Stimulated activated CD8-positive, alpha-beta memory T cell treated with anti-CD3 and anti-CD28 coated beads, Interleukin-7, amount 100 ng/mL, for 48 hours (primary cell): Measurements from ENCODE around the gene HMGCL.
"Not testable (repeated sequence)": the region's sequence is repeated elsewhere in the genome, so short reads cannot be mapped to it uniquely, and the experiment has no call there.

Experiments
- DNase-seq, 2 donors: peaks; one replicate each; pipeline ENCODE4 v3.0.0-alpha.2; 2020; ENCODE audit warnings: low read depth in 1 of 2; ENCODE audit errors: extremely low read depth in 1 of 2

The HMGCL gene

GRCh38 chr1:23827717-23828116 is 2.5 kb upstream of the HMGCL start:
- no peak for DNase-seq

DNA sequence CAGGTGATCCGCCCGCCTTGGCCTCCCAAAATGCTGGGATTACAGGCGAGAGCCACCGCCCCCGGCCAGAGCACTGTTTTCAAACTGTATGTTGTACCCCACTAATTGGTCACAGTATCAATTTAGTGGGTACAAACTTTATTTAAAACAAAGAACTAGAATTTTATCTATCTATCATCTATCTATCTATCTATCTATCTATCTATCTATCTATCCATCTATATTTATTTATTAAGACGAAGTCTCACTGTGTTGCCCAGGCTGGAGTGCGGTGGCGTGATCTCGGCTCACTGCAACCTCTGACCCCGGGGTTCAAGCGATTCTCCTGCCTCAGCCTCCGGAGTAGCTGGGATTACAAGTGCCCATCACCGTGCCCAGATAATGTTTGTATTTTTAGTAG is 1.4 kb upstream of the HMGCL start:
- not testable (repeated sequence) for DNase-seq

GRCh38 chr1:23825762-23826522 is 713 bp upstream of the HMGCL start:
- no peak for DNase-seq

- no peak for DNase-seq
Measured at GRCh38 chr1:23824711-23825075, 536 bp downstream of the HMGCL start.

DNA sequence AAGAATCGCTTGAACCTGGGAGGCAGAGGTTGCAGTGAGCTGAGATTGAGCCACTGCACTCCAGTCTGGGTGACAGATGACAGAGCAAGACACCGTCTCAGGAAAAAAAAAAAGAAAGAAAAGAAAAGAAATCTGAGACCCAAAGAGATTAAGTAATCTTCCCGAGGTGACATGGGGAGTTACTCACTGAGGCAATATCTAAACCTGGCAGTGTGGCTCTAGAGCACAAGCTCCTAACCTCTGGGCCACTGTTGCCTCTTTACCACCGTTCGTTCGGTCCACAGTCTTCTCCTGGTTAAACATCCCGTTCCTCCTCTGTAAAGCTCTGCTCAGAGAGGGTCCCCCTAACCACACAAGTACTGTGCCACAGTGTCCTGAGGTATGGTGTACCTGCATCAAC is 1.5 kb downstream of the HMGCL start:
- DNase-seq = no peak

DNA sequence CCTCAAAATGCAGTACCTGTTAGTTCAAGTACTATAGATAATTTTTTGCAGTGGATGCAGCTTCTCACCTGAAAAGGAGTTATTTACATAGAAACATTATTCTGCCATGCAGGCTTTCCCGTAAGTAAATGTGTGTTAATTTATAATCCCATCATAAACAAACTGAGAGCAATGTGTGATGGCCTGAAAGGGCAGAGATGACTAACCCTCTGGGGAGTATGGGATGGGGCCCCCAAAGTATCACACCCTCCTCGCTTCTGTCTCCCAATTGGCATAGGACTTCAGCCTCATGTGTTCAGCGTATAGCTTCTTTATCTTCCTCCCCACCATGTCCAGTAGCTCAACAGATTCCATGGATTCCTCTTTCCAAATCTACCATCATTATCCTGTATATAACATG is 7.6 kb downstream of the HMGCL start:
- DNase-seq = no peak

GRCh38 chr1:23816906-23817305 is 8.3 kb downstream of the HMGCL start:
- no peak for DNase-seq

DNA sequence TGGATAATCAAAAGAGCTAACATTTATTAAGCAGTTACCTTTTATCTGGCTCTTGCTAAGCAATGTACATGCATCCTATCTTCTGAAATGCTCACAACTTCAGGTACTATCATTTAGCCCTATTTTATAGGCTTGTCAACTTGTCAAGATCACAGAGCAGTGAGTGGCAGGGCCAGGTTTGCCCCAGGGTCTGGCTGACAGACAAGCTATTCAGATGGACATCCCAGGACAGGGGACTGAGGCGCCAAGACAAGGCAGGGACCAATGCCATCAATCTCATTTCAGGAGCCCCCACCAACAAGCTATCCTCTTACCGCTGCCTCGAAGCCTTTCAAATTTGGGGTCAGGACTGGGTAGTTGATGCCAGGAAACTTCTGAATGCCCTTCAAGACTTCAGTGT is 8.9 kb downstream of the HMGCL start:
- DNase-seq = no peak

- no peak for DNase-seq
Measured at GRCh38 chr1:23814016-23814415, 11.2 kb downstream of the HMGCL start.

DNA sequence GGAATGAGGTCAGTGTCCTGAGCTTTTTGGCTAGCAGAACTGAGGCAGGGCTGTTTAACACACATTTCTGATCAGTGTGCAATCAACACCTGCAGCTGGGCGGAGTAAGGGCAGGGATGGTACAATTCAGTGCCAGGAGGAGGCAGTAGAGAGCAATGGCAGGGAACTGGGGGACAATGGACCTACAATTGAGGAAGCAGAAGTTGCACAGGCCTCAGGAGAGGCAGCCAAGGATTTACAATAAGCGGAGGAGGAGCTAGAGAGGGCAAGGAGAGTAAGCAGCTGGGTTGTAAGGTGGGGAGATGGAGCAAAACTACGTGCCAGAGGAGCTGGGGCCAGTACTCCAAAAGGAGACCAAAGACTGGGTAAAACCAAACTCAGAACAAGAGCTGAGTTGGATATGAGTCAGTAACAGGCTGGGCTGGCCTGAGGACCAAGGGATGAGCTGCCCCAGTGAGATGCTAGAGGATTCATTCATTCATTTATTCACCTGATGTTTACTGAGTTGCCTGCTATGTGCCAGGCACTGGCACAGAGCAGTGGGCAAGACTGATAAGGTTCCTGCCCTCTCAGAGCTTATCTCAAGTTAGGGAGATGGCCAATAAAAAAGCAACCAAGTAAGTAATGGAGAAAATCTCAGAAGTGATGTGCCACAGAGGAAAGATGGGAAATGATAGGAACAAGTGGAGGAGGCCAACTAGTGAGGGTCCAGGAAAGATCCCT is 14.2 kb downstream of the HMGCL start:
- no peak for DNase-seq

- peak; percentile 60 to 69 for DNase-seq
Measured at GRCh38 chr1:23809751-23810171, 15.5 kb downstream of the HMGCL start.

GRCh38 chr1:23807453-23807852 is 17.8 kb downstream of the HMGCL start:
- no peak for DNase-seq

GRCh38 chr1:23806280-23806679 is 18.9 kb downstream of the HMGCL start:
- DNase-seq = no peak

GRCh38 chr1:23805025-23805424 is 20.2 kb downstream of the HMGCL start:
- DNase-seq = no peak

DNA sequence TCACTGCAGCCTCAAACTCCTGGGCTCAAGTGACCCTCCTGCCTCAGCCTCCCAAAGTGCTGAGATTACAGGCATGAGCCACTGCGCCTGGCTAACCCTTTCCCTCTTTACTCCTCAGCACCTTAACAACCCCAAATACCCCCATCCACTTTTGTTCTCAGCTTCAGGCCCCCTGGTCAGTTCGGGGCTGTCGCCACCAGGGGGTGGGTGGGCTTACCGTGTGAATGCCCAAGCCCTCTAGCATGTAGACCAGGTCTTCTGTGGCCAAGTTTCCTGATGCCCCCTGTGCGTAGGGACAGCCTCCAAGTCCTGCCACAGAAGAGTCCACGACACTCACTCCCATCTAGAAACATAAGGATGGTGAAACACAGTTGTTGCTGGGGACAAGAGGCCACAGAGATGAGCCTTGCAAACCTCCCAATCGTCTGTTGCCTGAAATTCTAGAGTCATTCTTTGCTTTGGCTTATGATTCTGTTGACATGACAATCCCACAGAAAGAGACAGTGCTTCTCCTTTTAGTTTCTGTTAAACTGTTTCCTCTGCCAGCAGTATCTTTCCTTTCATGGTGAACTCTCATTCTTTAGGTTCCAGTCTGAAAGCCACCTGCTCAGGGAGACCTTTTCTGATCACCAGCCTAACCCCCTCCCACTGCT is 20.9 kb downstream of the HMGCL start:
- no peak for DNase-seq

GRCh38 chr1:23803674-23804073 is 21.6 kb downstream of the HMGCL start:
- DNase-seq = no peak

DNA sequence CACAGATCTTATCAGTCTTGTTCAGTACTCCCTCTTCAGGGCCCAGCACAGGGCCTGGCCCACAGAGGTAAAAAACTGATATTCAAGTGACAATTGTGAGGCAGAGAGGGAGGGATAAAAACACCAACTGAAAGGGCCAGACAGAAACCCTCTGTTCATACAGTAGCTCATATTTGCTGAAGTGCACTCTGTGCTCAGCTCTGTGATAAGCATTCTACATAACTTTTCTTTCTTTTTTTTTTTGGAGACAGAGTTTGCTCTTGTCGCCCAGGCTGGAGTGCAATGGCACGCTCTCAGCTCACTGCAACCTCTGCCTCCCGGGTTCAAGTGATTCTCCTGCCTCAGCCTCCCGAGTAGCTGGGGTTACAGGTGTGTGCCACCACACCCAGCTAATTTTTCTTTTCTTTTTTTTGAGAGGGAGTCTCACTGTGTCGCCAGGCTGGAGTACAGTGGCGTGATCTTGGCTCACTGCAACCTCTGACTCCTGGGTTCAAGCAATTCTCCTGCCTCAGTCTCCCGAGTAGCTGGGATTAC is 22.4 kb downstream of the HMGCL start:
- DNase-seq = not testable (repeated sequence)

- DNase-seq = no peak
Measured at GRCh38 chr1:23801876-23802275, 23.4 kb downstream of the HMGCL start.

DNA sequence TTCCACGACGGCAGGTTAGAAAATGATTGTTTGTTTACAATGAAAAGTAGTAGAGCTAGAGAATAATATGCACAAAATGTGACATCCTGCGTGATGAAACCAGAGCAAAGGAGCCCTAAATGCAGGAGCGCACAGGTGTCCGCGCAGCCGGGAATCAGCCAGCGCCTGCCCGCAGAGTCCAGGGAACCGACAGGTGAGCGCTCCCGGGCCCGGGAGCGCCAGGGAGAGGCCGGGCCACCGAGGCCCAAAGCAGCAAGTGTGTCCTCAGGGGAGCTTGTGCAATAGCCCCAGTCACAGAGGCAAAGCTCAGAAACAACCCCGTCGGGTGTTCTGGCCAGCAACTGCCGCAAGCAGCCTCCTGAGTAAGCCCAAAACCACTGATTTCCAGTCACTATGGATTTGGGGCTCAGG is 23.9 kb downstream of the HMGCL start:
- DNase-seq = no peak

DNA sequence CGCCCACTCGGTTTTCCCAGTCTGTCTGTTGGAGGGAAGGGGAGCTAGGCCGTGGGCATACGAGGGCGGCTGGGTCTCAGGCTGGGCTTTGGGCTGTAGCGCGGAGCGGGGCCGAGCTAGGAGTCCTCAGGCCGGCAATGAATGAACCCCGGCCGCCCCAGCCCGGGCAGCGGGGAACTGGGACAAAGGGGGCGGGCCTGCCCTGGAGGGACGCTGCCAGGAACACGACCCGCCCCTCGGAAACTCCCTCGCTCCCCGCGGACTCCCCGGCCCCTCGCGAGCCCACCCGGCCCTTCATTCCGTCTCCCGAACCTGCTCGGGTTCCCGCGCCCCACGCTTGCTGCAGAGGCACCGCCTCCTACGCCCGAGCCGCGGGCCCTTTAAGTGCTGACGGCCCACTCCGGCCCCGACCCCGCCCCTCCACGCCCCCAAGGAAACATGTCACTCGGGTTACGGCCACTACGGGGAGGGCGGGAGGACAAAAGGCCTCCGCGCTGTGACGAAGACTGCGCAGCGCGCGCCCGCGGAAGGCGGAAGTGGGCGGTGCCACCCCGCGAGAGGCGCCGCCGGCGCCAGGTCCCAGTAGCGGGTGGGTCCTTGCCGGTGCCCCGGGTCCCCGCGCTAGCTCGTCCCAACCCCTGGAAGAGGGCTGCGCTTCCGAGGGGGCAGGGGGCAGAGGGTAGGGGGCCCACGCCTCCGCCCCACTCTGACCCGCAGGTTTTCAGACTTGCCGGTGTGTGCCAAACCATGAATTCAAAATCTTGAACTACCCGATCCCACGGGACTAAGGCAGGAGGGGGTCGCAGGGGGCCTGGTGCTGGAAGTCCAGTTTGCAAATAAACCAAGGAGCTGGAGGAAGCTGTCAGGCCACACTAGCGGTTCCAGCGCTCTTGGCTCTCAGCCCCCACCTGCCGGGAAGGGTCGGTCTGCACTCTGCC is 24.6 kb downstream of the HMGCL start, which contains the start of gene GALE:
Gene GALE (minus strand): TSS at position 355 of the 938 bp plus-strand sequence. CDS start 1,747 bp downstream, outside the sequence.
- peak; percentile 94 to 98 for DNase-seq
